HG02870 (cell line): Measurements from ENCODE around the gene FDPS.

ENCODE experiments used
- ATAC-seq: cut with Tn5 transposase; IDR thresholded peaks from one replicate; pipeline ENCODE4 v1.9.1; 2021; ENCODE audit warnings: mild to moderate bottlenecking, moderate library complexity; ENCODE audit not compliant: unreplicated experiment

Gene FDPS

DNA sequence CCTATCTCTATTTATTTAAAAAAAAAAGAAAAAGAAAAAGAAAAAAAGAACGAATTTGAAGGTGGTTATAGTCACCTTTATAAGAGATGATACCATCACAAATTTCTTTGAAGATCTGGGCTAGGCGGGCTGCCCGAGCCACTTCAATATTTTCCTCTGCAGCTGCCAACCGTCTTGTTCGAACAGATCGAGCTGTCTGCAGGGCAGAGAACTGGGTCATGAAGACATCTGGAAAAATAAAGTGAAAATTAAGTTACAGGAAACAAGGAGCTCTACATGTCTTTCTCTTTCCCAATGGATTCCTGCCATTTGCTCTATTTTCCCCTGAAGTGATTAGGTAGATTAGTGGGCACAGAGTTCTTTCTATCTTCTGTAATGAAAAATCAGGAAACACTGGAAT lies 44.0 kb downstream of the FDPS start:
- no peak for ATAC-seq

- ATAC-seq: no peak
Observed at GRCh38 chr1:155360051-155360450, 51.4 kb downstream of the FDPS start.
